CD4-positive, alpha-beta T cell treated with Interleukin-15 for 4 hours (primary cell): ENCODE data around the gene TRAF4.
"Not testable (repeated sequence)": the region's sequence is repeated elsewhere in the genome, so short reads cannot be mapped to it uniquely, and the experiment has no call there.

Experiments
- DNase-seq: peaks from one replicate; pipeline ENCODE4 v3.0.0-alpha.2; 2020; ENCODE audit warnings: low spot score

TRAF4 gene

DNA sequence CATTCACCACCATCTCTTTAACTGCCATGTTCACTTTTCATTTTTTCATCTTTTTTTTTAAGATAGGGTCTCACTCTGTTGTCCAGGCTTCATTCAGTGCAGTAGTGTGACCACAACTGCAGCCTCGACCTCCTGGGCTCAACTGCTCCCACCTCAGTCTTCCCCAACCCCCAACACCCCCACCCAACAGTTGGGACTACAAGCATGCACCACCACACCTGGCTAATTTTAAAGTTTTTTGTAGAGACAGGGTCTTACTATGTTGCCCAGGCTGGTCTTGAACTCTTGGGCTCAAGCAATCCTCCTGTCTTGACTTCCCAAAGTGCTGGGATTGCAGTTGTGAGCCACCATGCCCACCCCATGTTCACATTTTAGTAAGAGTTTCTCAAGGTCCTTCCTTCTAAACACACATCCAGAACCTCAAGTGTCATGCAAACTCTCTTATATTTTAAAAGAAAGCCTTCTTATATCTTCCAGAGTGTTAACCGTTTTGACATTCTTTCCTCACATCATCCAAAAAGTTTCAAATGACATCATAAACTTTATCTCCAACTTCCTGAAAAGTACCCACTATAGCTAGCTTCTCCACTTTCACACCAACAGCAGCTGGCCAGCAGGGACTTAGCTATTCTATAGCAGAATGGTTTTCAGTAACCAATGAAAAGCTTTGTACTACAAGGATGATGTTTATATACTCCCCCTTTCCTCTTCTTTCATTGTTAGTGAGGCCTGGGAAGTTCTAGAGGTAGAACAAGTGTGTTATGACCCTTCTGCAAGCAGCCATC is 49.3 kb downstream of the TRAF4 start:
- DNase-seq = no peak

DNA sequence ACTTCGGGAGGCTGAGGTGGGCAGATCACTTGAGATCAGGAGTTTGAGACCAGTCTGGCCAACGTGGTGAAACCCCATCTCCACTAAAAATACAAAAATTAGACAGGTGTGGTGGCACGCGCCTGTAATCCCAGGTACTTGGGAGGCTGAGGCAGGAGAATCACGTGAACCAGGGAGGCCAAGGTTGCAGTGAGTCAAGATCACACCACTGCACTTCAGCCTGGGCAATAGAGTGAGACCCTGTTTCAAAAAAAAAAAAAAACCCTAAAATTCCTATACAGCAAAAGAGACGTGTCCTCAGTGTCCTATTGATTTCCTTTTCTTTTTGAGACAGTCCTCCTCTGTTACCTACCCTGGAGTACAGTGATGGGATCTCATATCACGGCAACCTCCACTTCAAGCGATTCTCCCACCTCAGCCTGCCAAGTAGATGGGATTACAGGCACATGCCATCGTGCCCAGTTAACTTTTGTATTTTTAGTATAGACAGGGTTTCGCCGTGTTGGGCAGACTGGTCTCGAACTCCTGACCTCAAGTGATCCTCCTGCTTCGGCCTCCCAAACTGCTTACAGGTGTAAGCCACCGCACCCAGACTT is 51.1 kb downstream of the TRAF4 start:
- DNase-seq = not testable (repeated sequence)

DNA sequence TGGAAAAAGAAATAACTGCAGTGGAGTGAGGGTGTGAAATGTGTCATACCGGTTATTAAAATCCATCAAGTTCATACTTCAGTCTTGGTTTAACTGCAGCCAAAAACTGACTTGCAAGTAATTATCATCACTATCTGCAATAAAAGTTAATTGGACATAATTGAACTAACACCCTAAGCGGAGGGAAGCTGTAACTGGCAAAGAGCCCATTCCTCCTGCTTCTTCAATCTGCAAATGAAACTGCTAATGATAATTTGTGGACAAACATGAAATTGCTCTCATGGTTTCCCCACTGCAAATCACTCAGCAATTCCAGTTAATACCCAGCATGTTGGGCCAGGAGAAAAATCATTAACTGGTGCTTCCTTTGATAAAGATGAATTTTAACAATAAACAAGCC is 52.3 kb downstream of the TRAF4 start:
- no peak for DNase-seq
